Measurements from ENCODE around the gene ZDHHC14. TPM values are rescaled to one million over a fixed set of nuclear protein-coding genes. Genes with fewer than 3 reads are reported as not detected.
A peak's percentile ranks its signal among the peaks of the same experiment; 100 is the strongest.
"Not testable (repeated sequence)": the region's sequence is repeated elsewhere in the genome, so short reads cannot be mapped to it uniquely, and the experiment has no call there.

The ZDHHC14 gene
- total RNA-seq, 3 donors from 2014 or later: 9.1 to 10.5 (median 10.0) TPM

DNA sequence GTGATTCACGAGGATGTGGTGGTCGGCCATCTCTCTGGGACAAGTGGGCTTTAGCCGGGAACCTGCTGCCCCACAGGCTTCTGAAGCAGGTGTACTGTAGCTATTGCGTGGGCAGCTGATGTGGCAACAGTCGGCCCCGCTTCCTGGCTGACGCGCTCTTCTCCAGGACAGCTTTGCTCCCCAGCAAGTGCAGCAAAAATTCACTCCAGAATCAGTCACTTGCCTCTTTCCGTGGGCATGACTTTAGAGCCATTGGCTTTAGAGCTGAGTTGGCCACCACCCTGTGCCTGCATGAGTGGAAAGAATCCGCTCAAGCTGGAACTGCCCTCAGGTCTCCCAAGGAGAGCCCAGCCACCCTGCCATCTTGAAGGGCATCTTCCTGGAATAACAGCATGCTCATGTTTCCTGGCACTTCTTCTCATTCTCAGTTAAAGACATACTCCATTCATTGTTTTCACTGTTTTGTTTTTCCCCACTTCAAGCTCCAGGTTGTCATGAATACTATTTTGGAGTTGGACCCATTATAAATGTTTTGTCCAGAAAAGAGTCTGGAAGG lies 178.3 kb downstream of the ZDHHC14 start:
- ATAC-seq: no peak
- TF ChIP-seq, protein P1, sequence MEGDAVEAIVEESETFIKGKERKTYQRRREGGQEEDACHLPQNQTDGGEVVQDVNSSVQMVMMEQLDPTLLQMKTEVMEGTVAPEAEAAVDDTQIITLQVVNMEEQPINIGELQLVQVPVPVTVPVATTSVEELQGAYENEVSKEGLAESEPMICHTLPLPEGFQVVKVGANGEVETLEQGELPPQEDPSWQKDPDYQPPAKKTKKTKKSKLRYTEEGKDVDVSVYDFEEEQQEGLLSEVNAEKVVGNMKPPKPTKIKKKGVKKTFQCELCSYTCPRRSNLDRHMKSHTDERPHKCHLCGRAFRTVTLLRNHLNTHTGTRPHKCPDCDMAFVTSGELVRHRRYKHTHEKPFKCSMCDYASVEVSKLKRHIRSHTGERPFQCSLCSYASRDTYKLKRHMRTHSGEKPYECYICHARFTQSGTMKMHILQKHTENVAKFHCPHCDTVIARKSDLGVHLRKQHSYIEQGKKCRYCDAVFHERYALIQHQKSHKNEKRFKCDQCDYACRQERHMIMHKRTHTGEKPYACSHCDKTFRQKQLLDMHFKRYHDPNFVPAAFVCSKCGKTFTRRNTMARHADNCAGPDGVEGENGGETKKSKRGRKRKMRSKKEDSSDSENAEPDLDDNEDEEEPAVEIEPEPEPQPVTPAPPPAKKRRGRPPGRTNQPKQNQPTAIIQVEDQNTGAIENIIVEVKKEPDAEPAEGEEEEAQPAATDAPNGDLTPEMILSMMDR (IDR thresholded peaks at IDR 0.05): no peak
- intact Hi-C loops (cut with DNase I, micrococcal nuclease): no loop called here

DNA sequence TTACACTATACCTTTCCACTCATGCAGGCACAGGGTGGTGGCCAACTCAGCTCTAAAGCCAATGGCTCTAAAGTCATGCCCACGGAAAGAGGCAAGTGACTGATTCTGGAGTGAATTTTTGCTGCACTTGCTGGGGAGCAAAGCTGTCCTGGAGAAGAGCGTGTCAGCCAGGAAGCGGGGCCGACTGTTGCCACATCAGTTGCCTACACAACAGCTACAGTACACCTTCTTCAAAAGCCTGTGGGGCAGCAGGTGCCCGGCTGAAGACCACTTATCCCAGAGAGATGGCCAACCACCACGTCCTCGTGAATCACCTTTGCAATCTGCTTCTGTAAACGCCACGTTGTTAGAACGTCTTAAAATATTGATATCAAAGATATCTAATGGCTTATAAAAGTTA lies 179.1 kb downstream of the ZDHHC14 start:
- intact Hi-C loops (cut with DNase I, micrococcal nuclease); DNase-seq; H3K4me1 ChIP-seq (ENCODE audit: low read depth); H3K9me3 ChIP-seq; ATAC-seq; H3K4me3 ChIP-seq; H3K36me3 ChIP-seq (ENCODE audit: low read depth): not testable (repeated sequence)

More for the DNA sequence above, 178.3 kb downstream of the ZDHHC14 start:
- Histone ChIP-seq H3K4me3 (no peak overlapping the region), H3K9me3 (no peaks in the 10 kb centered on the region), H3K4me1 (ENCODE audit: low read depth) (peaks cover 6% of the 10 kb centered on the region), H3K36me3 (ENCODE audit: low read depth) (no peaks in the 10 kb centered on the region)
- DNase-seq: no peak

DNA sequence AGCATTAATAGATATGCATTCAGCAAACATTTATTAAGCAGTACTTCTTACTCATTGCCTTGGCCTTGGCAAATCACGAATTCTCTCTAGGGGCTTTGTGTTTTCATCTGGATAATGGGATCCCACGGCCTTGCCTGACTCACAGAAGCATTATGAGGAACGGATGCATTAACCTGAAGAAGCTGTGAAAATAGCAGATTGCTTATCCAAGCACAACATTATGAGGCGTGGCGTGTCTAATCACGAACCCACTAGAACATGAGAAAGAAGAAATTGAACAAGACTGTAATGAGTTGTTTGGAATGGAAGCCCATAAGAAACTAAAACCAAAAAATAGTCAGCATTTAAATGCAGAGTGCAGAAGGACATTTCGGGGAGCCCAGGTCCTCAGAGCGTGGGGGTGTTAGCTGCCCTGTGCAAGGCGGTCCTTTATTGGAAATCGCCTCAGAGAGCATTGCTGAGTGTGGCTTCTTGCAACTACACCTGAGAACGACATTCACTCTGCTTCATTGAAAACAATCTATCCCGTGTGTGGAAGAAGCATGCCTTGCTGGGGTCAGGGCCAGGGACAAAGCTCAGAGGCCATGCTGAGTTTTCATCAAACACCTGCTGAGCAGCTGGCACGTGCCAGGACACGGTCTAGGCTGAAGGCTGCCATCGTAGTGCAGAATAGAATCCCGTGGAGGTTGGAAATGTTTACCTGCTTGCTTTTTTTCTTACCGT lies 179.9 kb downstream of the ZDHHC14 start:
- Histone ChIP-seq H3K9me3 (no peaks in the 10 kb centered on the region), H3K4me1 (ENCODE audit: low read depth) (peaks cover 6% of the 10 kb centered on the region), H3K36me3 (ENCODE audit: low read depth) (no peaks in the 10 kb centered on the region), H3K4me3 (no peak overlapping the region)
- TF ChIP-seq, protein P1 (IDR thresholded peaks at IDR 0.05): no peak
- intact Hi-C loops (cut with DNase I, micrococcal nuclease): no loop called here
- DNase-seq (no peak), ATAC-seq (no peak)

DNA sequence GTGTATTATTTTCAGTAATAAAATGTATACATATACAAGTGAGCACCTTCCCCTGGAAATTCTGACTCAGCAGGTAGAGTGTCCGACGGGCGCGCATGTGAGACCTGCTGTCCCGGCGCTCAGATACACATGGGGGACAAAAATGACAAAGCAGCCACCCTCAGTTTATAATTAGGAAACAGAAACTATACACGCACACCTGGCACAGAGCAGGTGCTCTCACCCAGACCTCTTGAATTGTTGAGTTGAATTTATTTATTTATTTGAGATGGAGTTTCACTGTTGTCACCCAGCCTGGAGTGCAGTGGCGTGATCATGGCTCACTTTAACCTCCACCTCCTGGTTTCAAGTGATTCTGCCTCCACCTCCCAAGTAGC lies 180.4 kb downstream of the ZDHHC14 start:
- Histone ChIP-seq H3K4me1 (ENCODE audit: low read depth) (peaks cover 6% of the 10 kb centered on the region), H3K36me3 (ENCODE audit: low read depth) (no peaks in the 10 kb centered on the region), H3K9me3 (no peaks in the 10 kb centered on the region), H3K4me3 (no peak overlapping the region)
- intact Hi-C loops (cut with DNase I, micrococcal nuclease): no loop called here
- ATAC-seq (peak; percentile 5), DNase-seq (no peak)
- TF ChIP-seq, protein P1 (IDR thresholded peaks at IDR 0.05): no peak

DNA sequence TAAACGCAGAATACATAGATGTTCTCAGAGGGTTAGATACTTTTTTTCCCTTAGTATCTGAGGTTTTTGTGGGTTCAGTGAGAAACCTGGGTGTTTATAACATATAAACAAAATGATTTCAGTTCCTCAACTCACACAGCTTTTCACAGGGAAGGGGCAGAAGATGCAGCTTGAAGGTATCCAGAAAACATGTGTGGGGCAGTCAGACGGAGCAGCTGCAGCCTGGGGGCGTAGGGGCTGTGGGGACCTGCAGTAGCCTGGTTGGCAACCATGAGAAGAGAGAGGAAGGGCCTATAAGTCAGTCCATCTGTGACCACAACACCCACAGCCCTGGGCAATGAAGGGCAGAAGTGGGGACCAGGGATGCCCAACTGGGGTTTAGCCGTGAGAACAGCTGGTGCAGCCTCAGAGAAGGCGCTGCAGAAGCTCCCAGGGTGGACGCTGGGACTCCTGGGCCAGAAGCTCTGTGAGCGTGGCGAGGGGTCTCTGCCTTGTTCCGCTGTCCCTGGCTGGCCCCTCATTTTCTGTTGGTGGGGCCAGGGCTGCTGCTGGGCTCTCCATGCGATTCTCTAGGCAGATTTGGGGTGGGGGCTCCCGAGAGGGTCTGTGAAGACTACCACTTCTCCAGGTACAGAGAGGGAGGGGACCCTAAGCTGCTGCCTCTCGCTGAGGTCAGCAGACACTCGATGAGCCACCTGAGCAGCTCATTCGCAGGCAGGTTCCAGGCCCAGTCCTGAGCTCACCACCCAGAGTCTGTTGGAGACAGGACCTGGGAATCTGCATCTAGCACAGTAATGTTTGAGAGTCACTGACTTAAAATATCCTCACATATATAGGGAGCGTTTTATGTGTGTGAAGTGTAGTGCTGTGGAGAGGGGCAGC lies 181.2 kb downstream of the ZDHHC14 start:
- Histone ChIP-seq H3K36me3 (ENCODE audit: low read depth) (no peaks in the 10 kb centered on the region), H3K4me3 (no peak overlapping the region), H3K9me3 (no peaks in the 10 kb centered on the region), H3K4me1 (ENCODE audit: low read depth) (peaks cover 6% of the 10 kb centered on the region)
- ATAC-seq (peak; percentile 50), DNase-seq (peak in 1 of 3 donors; percentile 59)
- intact Hi-C loops (cut with DNase I, micrococcal nuclease): no loop called here
- TF ChIP-seq, protein P1 (IDR thresholded peaks at IDR 0.05): no peak

DNA sequence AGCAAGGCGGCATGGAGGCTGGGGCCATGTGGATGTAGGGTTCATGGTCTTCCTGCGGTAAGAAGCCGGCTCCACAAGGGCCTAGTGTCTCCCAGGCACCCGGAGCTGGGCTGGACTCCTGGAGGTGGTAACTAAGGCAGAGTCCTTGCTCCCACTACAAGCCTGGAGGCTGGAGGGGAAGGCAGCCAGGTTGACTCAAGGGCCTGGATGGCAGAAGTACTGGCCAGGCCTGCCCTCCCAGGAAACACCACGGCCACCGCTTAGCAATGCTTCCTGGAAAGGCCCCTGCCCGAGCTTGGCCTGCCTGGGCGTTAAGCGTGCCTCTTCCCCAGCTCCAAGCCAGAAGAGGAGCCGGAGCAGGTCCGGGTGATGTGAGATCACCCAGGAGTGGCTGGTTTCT lies 182.0 kb downstream of the ZDHHC14 start:
- no peak for ATAC-seq
- Histone ChIP-seq H3K4me3 (no peak overlapping the region), H3K9me3 (no peaks in the 10 kb centered on the region), H3K36me3 (ENCODE audit: low read depth) (no peaks in the 10 kb centered on the region), H3K4me1 (ENCODE audit: low read depth) (peaks cover 6% of the 10 kb centered on the region)
- intact Hi-C loops (cut with DNase I, micrococcal nuclease): no loop called here
- TF ChIP-seq, protein P1 (IDR thresholded peaks at IDR 0.05): no peak
- no peak for DNase-seq
